ENCODE data around the gene INSIG1.

DNA sequence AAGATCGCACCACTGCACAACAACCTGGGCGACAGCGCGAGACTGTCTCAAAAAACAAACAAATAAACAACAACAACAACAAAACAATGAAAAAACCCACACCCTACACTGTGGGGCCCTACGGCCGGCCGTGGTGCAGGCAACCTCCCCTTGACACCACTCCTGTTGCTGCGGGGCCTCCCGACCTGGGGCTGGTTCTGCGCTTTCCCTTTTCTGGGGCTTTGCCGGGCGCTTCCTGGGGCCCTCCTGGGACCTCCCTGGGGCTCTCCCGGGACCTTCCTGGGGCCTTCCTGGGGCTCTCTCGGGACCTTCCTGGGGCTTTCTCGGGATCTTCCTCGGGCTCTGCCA lies 46.6 kb downstream of the INSIG1 start:
- TF ChIP-seq, protein P1, sequence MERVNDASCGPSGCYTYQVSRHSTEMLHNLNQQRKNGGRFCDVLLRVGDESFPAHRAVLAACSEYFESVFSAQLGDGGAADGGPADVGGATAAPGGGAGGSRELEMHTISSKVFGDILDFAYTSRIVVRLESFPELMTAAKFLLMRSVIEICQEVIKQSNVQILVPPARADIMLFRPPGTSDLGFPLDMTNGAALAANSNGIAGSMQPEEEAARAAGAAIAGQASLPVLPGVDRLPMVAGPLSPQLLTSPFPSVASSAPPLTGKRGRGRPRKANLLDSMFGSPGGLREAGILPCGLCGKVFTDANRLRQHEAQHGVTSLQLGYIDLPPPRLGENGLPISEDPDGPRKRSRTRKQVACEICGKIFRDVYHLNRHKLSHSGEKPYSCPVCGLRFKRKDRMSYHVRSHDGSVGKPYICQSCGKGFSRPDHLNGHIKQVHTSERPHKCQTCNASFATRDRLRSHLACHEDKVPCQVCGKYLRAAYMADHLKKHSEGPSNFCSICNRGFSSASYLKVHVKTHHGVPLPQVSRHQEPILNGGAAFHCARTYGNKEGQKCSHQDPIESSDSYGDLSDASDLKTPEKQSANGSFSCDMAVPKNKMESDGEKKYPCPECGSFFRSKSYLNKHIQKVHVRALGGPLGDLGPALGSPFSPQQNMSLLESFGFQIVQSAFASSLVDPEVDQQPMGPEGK (CRISPR knock-in tag; IDR thresholded peaks at IDR 0.05; ENCODE audit: borderline replicate concordance): no peak
- TF ChIP-seq ZFP3 (CRISPR knock-in tag; IDR thresholded peaks at IDR 0.05) (no peak), PPARA (CRISPR knock-in tag; IDR thresholded peaks at IDR 0.05; ENCODE audit: borderline replicate concordance) (no peak), SNAI2 (CRISPR knock-in tag; IDR thresholded peaks at IDR 0.05) (no peak), TCF4 (CRISPR knock-in tag; IDR thresholded peaks at IDR 0.05; ENCODE audit: borderline replicate concordance) (no peak), ZFP30 (CRISPR knock-in tag; IDR thresholded peaks at IDR 0.05) (no peak), ZNF8 (CRISPR knock-in tag; IDR thresholded peaks at IDR 0.05) (no peak), RARB (CRISPR knock-in tag; IDR thresholded peaks at IDR 0.05) (no peak)
- TF ChIP-seq, protein P2, sequence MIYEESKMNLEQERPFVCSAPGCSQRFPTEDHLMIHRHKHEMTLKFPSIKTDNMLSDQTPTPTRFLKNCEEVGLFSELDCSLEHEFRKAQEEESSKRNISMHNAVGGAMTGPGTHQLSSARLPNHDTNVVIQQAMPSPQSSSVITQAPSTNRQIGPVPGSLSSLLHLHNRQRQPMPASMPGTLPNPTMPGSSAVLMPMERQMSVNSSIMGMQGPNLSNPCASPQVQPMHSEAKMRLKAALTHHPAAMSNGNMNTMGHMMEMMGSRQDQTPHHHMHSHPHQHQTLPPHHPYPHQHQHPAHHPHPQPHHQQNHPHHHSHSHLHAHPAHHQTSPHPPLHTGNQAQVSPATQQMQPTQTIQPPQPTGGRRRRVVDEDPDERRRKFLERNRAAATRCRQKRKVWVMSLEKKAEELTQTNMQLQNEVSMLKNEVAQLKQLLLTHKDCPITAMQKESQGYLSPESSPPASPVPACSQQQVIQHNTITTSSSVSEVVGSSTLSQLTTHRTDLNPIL (CRISPR knock-in tag; IDR thresholded peaks at IDR 0.05; ENCODE audit: low read depth): no peak

Measured in SK-N-SH treated with all-trans-retinoic acid at 6 μM for 48 hours (cell line).